Bronchial epithelial cell (primary cell): ENCODE data around the gene CCNY. TPM values are rescaled to one million over a fixed set of nuclear protein-coding genes. Genes with fewer than 3 reads are reported as not detected.
"Not testable (repeated sequence)": the region's sequence is repeated elsewhere in the genome, so short reads cannot be mapped to it uniquely, and the experiment has no call there.

Experiments
- DNase-seq: peaks from one replicate; pipeline ENCODE4 v3.0.0-alpha.2; 2010; ENCODE audit warnings: low read depth
- FAIRE-seq: peaks from 2 replicates; lab custom pipeline; 2011; peaks lifted over from hg19 to GRCh38; lab: Jason Lieb, UNC
- H3K27me3 ChIP-seq: 2 replicates; pipeline ENCODE4 v1.5.1; 2011; ENCODE audit warnings: low read length; ENCODE audit not compliant: control insufficient read depth, insufficient read depth
- H3K36me3 ChIP-seq: 2 replicates; pipeline ENCODE4 v1.5.1; 2011; ENCODE audit warnings: low read length; ENCODE audit not compliant: control insufficient read depth, insufficient read depth
- H3K4me3 ChIP-seq: 2 replicates; pipeline ENCODE4 v1.5.1; 2011; ENCODE audit warnings: mild to moderate bottlenecking, low read depth, low read length, control low read depth
- total RNA-seq: library from RNA; depleted of rRNA; stranded (reverse); fragments of >200 nt; gene quantifications from 2 replicates; pipeline ENCODE4 v1.2.1, GENCODE V29; 2014
- TF ChIP-seq, protein P1 (sequence below): IDR thresholded peaks from 2 replicates; pipeline ENCODE4 v1.5.1; 2011; ENCODE audit warnings: mild to moderate bottlenecking, moderate library complexity, low read length, control low read depth, inconsistent platforms; ENCODE audit not compliant: insufficient read depth, severe bottlenecking

The CCNY gene
- total RNA-seq, 1 donor from 2014 or later, result 66.3 TPM

DNA sequence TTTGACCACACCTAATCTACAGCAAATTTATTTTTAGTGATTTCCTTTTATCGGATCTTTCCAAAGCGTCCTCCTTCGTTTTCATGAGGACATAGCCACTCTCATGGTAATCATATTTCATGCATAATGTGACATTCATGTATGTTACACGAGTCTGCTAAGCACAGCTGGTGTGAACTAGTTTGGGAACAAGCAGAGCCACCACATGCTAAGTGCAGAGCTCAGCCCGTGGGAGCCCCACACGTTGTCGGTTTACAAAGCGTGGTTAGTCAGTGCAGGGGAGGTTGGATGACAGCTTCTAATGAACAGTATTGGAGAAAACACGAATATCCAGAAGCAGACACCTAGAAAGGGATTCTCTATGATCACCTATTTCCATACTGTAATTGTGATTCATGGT, 190.4 kb downstream of the CCNY start:
- no peaks in the 10 kb centered on the region for H3K27me3 ChIP-seq
- DNase-seq (no peak), FAIRE-seq (no peak)
- no peak overlapping the region for H3K4me3 ChIP-seq
- TF ChIP-seq, protein P1, sequence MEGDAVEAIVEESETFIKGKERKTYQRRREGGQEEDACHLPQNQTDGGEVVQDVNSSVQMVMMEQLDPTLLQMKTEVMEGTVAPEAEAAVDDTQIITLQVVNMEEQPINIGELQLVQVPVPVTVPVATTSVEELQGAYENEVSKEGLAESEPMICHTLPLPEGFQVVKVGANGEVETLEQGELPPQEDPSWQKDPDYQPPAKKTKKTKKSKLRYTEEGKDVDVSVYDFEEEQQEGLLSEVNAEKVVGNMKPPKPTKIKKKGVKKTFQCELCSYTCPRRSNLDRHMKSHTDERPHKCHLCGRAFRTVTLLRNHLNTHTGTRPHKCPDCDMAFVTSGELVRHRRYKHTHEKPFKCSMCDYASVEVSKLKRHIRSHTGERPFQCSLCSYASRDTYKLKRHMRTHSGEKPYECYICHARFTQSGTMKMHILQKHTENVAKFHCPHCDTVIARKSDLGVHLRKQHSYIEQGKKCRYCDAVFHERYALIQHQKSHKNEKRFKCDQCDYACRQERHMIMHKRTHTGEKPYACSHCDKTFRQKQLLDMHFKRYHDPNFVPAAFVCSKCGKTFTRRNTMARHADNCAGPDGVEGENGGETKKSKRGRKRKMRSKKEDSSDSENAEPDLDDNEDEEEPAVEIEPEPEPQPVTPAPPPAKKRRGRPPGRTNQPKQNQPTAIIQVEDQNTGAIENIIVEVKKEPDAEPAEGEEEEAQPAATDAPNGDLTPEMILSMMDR, result no peak
- peaks cover 8% of the 10 kb centered on the region for H3K36me3 ChIP-seq

DNA sequence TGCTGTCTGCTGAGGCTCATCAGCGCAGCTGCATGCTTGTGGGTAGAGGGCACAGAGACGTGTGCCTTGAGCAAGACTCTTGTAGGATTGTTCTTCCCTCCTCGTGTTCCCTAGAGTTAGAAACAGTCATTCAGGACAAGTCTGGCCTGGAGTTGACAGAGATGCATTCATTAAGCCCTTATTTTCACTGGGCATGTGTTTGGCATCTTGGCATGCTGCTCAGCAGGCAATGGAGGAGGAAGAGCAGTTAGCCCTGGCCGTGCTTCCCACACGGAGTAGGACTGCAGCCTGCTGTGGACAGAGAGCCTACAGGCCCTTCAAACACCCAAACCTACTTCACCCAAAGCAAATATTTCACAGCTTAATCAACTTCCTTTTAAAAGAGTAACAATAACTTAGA, 195.8 kb downstream of the CCNY start:
- DNase-seq (no peak), FAIRE-seq (peak; percentile 18)
- Histone ChIP-seq H3K36me3 (peaks cover 15% of the 10 kb centered on the region), H3K4me3 (no peak overlapping the region), H3K27me3 (no peaks in the 10 kb centered on the region)
- TF ChIP-seq, protein P1, result no peak

DNA sequence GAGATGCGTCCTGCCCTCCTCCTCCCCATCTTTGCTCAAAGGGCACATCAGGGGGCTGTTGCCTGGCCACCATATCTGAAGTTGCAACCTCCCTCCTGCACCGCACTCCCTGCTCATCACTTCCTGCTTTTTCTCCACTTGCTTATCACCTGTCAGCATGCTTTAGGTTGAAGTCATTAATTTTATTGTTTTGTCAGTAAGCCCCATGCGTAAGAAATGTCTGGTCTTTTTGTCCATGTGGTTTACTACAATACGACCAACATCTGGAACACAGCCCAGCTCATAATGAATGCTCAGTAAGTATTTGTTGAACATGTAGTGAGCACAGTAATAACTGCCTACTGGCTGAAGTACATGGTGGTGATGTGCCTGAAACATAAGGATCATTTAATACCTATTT, 197.3 kb downstream of the CCNY start:
- TF ChIP-seq, protein P1, result no peak
- Histone ChIP-seq H3K36me3 (peaks cover 15% of the 10 kb centered on the region), H3K27me3 (no peaks in the 10 kb centered on the region), H3K4me3 (no peak overlapping the region)
- DNase-seq (no peak), FAIRE-seq (no peak)

DNA sequence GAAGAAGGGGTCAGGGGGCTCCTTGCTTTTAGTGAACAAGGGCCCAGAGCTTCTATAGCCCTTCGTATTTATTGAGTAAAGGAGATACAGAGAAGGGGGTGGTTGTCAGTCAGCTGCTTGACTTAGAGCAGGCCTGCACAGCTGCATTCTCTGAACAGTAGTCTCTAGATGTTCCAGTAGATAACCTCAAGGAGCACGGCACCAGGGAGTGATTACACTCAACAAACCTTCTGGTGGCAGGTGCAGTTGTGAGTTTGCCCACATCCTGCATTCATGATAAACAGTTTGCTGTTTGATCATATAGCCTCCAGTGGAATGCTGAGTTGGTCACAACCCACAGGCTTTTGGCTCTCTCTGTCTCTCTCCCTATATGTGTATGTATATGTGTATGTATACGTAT, 198.8 kb downstream of the CCNY start:
- FAIRE-seq (no peak), DNase-seq (no peak)
- TF ChIP-seq, protein P1, result no peak
- Histone ChIP-seq H3K36me3 (peaks cover 13% of the 10 kb centered on the region), H3K4me3 (no peak overlapping the region), H3K27me3 (no peaks in the 10 kb centered on the region)

DNA sequence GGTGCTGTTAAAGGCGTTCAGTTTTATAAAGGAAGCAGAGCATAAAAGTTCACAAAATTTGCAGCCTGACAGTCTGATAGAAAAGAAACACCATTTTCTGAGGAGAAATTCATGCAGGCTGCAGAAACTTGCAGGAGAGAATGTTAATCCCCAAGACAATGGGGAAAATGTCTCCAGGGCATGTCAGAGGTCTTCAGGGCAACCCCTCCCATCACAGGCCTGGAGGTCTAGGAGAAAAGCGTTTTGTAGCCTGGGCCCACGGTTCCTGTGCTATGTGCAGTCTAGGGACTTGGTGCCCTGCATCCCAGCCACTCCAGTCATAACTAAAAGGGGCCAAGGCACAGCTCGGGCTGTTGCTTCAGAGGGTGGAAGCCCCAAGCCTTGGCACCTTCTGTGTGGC, 200.5 kb downstream of the CCNY start:
- no peaks in the 10 kb centered on the region for H3K27me3 ChIP-seq
- no peak for DNase-seq
- peaks cover 7% of the 10 kb centered on the region for H3K36me3 ChIP-seq
- TF ChIP-seq, protein P1, result no peak
- no peak for FAIRE-seq
- no peak overlapping the region for H3K4me3 ChIP-seq

DNA sequence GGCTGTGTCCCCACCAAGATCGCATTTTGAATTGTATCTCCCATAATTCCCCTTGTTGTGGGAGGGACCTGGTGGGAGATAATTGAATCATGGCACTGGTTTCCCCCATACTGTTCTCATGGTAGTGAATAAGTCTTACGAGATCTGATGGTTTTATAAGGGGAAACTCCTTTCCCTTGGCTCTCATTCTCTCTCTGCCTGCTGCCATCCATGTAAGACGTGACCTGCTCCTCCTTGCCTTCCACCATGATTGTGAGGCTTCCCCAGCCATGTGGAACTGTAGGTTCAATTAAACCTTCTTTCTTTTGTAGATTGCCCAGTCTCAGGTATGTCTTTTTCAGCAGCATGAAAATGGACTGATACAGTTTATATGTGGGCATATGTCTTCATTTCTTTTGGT, 201.6 kb downstream of the CCNY start:
- H3K27me3 ChIP-seq, H3K36me3 ChIP-seq, DNase-seq, FAIRE-seq, H3K4me3 ChIP-seq: not testable (repeated sequence)
